HG02884 (cell line): ENCODE measurements around the gene COL26A1.

Experiments used
- ATAC-seq: cut with Tn5 transposase; IDR thresholded peaks from one replicate; pipeline ENCODE4 v1.9.1; 2021; ENCODE audit warnings: mild to moderate bottlenecking, moderate library complexity; ENCODE audit not compliant: unreplicated experiment

The COL26A1 gene

DNA sequence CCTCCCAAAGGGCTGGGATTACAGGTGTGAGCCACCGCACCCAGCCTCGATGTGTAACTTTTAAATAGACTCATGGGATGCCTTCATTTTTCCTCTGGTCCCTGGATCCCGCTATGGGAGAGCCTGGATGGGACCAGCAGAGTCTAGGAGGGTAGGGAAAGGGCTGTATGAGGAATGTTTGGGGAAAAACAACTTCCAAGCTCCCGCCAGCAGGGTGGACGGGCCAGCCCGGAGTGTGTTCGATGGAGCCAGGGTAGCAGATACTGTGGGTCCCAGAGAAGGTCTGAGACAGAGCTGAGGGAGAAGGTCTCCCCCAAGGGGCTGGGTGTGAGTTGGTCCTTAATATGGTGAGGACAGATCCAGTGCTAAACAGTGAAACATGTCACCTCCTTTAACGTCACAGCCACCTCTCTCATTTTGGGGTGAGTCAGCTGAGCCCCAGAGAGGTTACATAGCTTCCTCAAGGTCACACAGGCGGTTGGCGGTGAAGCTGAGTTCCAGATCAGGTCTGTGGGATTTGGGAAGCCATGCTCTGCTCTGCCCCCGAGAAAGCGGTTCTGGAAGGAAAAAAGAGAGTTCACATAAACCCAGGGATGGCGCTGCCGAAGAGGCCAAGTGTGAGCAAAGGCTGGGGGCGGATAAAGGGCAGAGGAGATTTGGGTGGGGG, 200.0 kb downstream of the COL26A1 start:
- ATAC-seq = no peak

DNA sequence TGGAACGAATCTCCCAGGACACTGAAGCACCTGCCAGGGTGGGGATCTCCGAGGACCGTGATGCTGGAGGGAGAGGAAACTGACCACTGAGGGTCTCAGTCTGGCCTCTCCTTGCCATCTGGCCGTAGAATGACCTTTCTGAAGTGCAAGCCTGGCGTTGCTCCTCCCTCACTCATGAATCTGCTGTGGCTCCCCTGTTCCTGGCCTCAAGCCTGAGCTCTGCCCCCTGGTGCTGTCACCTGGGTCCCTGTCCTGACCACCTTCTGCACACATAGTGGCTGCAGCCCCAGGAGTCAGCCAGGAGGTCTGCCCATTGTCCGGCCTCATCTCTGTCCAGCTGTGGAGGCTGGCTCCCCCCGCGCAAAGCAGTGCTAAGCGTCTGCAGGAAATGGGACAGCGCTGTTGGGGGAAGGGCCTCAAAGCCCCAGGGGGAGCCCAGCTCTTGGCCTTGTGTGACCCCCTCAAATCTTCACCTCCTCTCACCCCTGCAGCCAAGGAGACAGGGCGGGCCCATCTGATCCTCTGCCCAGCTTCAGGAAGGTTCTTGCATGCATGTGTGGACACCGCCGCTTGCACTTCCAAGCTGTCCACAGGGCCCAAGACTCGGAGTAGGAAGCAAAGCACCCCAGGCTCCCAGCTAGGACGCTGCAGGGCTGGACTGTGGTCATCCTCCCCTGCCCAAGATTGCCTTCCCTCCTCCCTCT, 200.7 kb downstream of the COL26A1 start:
- no peak for ATAC-seq

DNA sequence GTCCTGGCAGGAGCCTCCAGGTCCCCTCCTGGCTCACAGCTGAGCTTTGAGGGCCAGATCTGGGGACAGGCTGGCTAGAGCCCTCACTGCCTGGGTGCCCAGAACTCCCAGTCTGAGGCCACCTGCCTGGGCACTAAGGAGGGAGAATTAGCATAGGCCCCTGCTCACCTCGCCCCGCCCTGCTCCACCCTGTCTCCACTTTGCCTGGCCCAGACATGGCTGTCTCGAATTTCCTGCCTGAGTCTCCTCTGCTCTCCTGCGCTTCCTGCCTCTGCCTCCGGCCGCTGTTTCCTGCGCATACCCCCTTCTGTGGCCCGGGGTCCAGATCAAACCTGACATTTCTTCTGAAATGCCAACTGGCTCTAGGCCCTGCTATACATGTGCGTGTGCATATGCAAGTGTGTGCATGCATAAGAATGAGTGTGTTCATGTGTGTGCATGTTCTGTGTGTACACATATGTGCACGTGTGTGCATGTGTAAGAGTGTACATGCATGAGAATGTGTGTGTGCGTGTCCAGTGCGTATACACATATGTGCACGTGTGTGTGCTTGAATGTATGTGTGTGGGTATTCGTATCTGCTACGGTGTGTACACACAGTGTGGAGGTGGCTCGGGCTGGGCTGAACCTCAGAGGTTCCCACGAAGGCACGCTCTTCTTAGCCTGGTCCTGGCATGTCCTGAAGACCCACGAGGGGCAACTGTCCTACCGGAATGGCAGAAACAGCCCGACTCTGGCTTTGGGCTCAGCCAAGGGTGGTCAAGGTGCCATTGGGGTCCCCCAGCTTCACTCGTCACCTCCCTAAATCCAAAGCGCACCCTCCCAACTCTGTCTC, 201.5 kb downstream of the COL26A1 start:
- no peak for ATAC-seq

DNA sequence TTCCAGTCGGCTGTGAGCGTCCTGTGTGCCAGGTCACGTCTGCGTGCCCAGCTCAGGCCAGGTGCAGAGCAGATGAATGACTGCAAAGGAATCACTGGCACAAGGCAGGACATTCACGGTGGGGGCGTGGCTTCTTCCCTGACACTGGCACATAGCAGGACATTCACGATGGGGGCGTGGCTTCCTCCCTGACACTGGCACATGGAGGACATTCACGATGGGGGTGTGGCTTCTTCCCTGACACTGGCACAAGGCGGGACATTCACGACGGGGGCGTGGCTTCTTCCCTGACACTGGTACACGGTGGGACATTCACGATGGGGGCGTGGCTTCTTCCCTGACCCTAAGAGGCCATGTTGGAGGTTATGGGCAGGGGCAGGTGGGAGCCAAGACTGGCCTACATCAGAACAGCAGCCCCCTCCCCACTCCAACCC, 202.1 kb downstream of the COL26A1 start:
- ATAC-seq = no peak

DNA sequence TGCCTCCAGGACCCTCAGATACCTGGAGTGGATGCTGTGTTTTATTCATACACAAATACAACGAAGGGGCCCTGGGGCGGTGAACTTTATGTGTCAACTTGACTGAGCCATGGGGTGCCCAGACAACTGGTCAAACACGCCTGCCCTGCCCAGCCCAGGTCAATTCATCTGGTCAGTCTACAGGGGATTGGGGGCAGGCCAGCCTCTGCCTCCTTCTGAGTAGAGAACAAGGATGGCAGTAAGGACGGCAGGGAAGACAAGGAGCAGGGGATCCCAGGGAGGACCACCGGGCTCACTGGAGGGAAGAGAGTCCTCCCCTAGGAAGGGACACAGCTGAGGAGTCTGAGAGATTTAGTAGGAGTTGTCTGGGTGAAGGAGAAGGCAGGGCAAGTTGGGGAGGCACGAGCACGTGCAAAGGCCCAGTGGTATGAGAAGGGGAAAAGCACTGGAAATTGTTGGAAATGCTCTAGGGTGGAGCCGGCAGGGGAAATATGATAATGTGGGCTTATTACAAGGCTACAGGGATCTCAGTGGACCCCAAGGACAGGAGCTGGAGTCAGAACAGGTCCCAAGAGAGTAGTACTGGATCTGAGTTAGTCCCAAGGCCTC, 203.0 kb downstream of the COL26A1 start:
- ATAC-seq = no peak

DNA sequence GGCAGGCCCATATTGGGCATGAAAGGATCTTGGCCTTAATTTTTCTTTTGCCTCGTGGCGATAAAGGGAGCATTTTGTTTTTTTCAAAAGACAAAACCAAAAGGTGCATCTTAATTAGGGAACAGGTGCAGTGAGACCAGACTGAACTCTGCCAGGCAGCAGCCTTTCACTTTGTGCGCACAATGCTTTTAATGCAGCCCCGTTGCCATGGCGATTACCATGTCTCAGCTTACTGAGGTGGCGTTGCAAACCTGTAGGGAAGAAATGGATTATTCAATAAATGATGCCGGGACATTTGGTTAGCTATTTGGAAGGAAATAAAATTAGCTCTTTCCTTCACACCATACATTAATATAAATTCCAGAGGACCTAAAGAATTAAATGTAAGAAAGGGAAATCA, 204.6 kb downstream of the COL26A1 start:
- ATAC-seq = no peak

DNA sequence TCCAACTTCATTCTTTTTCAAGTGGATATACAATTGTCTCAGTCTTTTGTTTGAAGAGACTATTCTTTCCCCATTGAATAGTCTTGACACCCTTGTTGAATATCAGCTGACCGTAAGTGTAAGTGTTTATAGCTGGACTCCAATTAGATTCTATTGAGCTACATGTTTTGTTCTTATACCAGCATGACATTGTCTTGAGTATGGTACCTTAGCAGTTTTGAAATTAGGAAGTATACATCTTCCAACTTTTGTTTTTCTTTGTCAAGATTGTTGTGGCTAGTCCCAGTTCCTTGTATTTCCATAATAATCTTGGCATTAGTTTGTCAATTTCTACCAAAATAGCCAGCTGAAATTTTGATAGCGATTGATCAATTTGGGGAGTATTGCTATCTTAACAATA, 209.5 kb downstream of the COL26A1 start:
- no peak for ATAC-seq

DNA sequence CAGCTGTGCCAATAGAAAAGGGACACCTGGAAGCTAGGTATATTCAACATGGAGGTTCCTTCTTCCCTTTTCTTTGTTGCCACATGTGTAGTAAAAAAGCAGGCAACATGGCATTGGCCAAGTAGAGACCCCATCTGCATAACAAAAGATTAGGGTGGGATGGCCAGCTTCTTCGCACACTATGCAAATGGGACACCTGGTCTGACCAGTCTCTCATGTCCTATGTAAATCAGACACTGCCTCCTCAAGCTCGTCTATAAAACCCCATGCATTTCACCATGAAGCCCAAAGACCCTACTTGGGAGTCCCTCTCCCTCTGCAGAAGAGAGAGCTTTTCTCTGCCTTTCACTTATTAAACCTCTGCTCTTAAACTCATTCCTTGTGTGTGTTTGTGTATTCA, 212.5 kb downstream of the COL26A1 start:
- no peak for ATAC-seq

DNA sequence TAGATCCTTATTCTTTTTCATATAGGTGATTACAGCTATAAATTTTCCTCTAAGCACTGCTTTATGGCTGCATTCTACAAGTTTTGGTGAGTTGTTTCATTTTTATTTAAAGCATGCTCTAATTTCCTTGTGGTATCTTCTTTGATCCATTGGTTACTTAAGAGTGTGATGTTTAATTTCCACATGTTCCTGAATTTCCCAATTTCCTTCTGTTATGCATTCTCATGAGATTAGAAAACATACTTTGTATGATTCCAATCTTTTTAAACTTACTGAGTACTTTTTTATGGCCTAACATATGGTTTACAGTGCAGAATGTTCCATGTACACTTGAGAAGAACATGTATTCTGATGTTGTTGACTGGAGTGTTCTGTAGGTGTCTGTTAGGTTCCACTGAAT, 213.0 kb downstream of the COL26A1 start:
- no peak for ATAC-seq

DNA sequence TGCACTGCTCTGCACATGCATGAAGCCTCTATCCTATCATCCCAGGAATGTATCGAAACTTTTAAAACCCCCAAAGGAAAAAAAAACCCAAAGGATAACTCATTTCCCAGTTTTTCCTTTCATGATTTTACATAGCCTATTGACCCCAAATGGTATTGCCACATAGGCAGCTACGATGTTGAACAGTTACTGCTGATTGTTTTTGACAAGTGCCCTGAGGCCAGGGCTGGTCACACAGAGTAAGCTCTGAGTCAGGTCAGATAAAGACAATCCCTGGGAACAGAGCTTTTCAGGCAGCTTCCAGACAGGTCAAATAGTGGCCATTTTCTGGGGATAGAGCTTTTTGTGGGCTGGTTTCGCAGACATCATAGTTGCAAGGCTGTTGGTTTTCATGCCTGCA, 214.3 kb downstream of the COL26A1 start:
- no peak for ATAC-seq

DNA sequence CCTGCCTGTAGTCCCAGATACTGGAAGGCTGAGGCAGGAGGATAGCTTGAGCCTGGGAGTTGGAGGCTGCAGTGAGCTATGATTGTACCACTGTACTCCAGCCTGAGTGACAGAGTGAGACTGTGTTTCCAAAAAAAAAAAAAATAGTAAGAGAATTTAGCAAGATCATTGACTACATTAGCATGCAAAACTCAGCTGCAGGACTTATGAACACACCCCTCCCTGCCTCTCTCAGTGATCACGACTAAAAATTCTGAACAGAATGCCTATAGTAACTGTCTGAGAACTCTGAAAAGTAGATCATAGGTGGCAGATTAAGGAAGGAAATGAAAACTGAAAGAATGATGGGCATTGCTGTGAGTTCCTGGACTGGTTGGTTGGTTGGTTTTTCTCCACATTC, 215.9 kb downstream of the COL26A1 start:
- no peak for ATAC-seq

DNA sequence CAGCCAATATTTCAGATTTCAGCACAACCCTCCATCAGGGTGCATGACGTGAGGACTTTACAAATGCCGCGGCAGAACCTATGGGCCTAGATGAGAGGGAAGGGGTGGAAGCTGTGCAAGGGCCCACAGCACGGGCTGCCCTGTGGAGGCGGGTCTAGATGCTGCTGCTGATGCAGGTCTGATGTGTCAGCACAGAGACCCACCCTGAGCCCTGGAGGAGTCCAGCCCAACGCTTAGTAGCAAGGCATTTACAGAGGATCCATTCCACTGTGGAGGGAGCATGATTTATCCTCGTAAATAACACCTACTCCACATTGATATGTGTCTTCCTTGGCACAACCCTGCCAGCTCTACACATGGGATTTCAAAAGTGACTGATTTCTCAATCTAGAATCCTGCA, 217.9 kb downstream of the COL26A1 start:
- ATAC-seq = no peak

DNA sequence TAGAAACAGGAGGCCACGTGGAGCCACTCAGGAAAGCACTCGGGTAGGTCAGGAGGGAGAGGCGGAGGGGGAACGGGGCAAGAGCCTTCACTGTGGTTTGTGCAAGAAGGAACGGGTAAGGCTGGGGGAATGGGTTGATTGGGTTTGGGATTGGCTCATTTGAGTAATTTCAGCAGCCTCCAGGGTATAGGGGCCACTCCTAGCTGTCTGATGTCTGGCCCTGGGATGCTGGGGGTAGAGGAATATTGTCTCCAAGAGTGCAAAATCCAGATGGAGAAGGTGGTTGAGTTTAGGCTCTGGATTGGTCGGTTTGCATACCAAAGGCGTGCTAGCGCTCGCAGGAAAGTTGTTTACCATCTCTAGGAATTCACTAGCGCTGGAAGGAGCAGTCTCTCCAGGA, 219.2 kb downstream of the COL26A1 start:
- ATAC-seq = no peak

DNA sequence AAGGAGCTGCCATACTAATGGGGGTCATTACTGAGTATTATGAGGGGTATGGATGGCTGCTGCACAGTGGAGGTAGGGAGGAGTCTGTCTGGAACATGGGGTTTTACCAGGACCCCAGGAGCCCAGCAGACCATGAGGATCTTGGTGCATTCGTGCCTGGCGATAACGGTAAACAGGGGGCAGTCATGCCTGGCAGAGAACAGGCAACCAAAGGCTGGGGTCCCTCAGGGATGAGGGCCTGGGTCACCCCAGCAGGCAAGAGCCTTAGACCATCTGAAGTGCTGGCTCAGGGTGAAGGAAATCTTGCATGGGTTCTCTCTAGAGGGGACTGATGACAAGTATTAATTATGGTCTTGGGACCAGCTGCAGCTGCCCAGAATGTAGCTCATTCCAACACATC, 220.3 kb downstream of the COL26A1 start:
- ATAC-seq = no peak

DNA sequence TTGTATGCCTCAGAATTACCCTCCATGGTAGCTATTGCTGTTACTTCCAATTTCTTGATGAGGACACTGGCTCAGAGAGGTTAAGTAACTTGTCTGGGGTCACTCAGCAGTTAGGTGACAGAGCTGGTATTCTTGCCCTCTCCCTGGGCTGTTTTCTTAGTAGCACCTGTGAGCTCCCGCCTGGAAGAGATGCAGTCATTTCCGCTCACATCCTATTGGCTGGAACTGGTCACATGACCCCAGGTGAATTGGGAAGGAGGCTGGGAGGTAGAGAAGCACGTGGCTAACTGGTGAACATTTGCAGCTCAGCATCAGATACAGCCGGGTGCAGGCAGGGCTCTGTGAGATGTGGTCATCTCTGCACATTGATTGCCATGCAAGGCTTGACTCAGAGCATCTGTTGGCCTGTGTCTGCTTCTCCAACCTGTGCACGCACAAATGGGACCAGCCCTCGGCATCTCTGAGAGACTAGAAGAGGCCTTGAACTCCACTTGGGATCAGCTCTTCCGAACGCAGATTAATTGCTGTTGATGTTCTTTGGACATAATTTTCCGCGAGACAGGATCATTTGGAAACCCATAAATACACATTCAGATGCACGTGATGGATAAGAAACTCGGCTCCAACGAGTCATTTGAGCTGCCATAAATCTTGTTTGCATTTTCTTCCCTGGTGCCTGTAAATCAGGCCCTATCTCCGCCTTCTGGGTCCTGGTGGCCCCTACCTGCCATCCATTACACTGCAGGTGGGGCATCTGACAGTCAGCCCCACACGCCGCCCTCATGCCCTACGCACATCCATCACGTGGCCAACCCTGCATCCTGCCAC, 223.6 kb downstream of the COL26A1 start:
- ATAC-seq = no peak

DNA sequence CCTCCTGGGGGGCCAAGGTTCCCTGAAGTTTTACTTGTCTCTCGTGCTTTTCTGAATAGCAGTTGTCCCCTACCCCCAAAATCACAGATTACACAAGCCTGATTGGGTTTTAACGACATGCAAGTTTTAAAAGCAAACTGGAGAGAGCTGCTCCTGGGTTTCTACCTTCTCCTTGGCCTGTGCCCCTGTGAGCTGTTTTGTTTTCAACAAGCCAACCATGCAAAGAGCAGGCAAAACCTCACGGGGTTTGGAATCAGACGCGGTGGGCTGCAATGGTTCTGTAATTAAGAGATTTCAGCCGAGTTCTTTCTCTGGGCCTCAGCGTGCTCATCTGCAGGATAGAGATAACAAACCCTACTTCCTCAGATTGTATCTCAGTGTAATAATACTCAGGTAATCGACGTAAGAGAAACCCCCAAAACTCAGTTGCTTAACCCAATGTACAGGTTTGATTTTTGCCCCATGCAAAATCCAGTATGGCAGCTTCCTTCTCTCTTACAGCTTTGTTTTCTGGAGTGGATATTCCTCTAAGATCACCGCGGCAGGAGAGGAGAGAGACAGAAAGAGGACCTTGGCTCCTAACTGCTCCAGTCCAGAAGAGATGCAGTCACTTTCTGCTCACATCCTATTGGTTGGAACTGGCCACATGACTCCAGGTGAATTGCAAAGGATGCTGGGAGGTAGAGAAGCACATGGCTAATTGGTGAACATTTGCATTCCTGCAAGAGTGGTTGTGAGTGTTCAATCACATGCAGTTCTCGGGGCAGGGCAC, 224.4 kb downstream of the COL26A1 start:
- no peak for ATAC-seq

DNA sequence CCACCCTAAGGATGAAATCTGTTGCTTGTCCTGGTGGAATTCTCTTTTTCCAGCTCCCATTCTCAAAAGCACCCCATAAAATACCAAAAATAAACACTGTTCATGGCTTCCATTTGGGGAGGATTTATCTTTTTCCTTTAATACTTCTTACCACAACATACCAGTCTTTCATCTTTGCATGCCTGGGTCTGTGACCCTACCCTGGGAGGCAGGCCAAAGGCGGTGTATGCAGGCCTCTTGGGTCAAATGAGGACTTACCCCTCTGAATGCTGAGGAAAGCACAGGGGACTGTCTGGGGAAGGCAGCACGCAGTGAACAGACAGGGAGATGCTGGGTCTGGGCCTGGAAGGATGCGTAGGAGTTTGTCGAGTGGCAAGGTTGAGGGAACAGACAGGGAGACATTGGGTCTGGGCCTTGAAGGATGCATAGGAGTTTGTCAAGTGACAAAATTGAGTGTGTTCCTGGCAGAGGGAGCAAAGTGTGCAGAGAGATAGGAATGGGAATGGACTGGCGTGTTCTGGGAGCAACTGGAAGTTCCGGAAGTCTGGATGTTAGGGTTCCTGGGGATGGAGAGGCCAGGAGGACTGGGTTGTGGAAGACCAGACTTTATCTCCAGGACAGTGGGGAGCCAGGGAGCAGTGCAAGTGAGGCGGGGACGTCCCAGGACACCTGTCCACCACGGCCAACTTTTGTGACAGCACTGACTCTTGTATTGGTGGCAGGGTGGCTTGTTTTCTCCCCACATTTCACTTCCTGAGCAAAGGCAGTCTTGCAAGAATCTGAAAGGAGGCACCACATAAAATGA, 225.7 kb downstream of the COL26A1 start:
- ATAC-seq = no peak

DNA sequence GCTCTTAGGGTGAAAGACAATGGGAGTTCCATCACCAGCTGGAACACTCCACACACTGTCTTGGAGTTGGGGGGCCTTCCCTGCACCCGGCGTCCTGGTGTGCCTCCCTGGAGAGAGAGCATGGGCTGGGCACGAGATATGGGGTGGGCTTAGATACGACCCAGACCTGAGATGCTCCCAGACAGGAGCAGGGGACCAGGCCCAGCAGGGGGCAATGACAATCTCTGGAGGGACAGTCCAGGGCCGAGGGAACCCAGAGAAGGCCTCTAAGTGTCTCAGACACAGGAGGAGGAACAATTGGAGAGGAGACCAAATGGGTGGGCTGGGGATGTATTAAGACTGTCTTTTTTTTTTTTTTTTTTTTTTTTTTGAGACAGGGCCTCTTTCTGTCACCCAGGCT, 226.4 kb downstream of the COL26A1 start:
- no peak for ATAC-seq
